NCI-H1048 (cell line): ENCODE results near the gene FAAP100.
"Not testable (repeated sequence)": the region's sequence is repeated elsewhere in the genome, so short reads cannot be mapped to it uniquely, and the experiment has no call there.

Experiments
- DNase-seq: peaks from one replicate; lab custom pipeline; 2025; lab: John Stamatoyannopoulos, UW

The FAAP100 gene, protein sequence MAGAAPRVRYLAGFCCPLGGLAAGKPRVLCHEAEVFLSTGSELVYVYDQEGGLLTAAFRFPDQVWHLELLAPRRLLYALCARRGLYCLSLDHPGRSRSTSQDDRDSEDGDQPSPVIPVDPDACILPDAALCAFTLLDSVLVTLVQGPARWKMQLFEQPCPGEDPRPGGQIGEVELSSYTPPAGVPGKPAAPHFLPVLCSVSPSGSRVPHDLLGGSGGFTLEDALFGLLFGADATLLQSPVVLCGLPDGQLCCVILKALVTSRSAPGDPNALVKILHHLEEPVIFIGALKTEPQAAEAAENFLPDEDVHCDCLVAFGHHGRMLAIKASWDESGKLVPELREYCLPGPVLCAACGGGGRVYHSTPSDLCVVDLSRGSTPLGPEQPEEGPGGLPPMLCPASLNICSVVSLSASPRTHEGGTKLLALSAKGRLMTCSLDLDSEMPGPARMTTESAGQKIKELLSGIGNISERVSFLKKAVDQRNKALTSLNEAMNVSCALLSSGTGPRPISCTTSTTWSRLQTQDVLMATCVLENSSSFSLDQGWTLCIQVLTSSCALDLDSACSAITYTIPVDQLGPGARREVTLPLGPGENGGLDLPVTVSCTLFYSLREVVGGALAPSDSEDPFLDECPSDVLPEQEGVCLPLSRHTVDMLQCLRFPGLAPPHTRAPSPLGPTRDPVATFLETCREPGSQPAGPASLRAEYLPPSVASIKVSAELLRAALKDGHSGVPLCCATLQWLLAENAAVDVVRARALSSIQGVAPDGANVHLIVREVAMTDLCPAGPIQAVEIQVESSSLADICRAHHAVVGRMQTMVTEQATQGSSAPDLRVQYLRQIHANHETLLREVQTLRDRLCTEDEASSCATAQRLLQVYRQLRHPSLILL

GRCh38 chr17:81552244-81553017 lies at the start of gene FAAP100:
FAAP100 (minus strand) TSS chr17:81552353; CDS start chr17:81552330, 23 bp downstream.
- peak; percentile 47 for DNase-seq

DNA sequence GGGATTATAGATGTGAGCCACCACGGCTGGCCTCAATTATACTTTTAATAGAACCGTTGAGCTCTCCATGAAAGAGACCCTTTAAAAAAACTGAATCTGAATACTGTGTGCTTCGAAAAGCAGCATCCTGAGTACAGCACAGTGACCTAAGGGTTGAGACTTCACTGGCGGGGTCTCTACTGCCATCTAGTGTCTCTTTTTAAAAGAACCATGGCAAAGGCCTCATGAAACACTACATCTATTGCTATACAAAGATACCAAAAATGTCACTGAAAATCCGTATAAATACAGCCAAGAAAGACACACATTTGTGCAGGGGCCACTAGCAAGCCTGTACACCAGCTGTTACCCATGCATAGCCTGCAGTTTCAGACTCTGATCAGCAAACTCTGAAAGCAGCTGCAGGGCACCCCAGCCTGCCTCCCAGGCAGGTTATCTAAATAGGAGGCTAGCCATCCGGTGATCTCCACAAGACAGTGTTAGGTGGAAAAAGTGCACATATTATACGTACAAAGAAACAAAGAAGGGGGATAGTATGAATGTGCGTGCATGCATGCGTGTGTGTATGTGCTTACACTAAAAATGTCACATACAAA lies 49.5 kb upstream of the FAAP100 start:
- no peak for DNase-seq

- DNase-seq, result no peak
Observed at GRCh38 chr17:81599719-81600486, 47.8 kb upstream of the FAAP100 start.

DNA sequence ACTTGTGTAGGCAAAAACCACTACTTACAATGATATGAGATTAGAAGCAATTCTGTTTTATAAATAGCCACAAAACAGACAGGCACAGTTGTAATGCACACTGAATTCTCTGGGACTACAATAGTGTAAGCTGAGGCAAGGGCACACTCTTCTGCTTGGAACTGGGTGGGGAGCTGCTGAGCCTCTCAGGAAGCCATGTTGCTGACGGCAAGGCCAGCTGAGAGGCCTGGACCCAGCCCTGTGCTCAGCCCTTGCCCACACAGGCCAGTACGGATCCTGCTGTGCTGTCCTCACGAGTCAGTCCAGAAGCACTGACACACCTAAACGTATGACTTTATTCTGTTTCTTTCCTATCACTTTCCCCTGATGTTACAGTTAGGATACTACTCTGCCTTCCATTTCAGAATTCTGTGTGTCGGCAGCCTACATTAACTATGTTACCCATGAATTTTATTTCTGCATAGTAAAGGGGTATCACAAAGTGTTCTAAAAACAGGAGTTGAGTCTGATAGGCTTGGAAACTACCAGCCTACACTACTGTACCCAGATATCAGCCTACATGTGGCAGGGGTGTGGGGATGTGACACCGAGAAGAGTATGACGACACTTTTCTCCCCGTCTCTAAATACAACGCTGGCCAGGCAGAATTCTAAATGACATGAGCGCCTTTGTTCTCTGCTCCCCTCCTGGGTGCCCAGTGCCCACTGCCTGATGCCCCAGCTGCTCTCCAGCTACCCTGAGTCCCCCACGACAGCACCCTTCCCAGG lies 41.1 kb upstream of the FAAP100 start:
- no peak for DNase-seq

GRCh38 chr17:81591971-81592370 lies 39.8 kb upstream of the FAAP100 start:
- no peak for DNase-seq

GRCh38 chr17:81590121-81590520 lies 38.0 kb upstream of the FAAP100 start:
- DNase-seq, result no peak

DNA sequence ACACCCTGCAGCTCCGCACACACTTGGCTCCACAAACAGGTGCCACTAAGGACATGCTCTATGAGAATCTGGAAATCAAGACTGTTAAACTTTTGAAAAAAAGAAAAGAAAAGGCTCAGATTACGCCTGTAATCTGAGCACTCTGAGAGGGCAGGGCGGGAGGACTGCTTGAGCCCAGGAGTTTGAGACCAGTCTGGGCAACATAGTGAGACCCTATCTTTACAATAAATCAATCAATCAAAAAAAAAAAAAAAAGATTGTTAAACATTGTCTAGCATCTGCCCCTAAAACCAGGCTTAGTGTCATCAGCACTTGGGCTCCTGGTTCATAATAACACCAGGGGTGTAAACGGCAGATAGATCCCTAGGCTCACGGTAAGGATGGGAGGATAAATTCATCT lies 37.5 kb upstream of the FAAP100 start:
- DNase-seq, result no peak

GRCh38 chr17:81586096-81586495 lies 33.9 kb upstream of the FAAP100 start:
- no peak for DNase-seq

DNA sequence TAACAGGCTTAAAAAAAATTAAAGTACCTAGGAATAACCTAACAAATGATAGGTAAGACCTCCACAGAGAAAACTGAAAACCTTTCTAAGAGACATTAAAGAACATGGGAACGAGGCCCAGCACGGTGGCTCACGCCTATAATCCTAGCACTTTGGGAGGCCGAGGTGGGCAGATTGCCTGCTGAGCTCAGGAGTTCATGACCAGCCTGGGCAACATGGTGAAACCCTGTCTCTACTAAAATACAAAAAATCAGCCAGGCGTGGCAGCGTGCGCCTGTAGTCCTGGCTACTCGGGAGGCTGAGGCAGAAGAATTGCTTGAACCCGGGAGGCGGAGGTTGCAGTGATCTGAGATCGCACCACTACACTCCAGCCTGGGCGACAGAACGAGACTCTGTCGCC lies 32.6 kb upstream of the FAAP100 start:
- DNase-seq, result not testable (repeated sequence)

DNA sequence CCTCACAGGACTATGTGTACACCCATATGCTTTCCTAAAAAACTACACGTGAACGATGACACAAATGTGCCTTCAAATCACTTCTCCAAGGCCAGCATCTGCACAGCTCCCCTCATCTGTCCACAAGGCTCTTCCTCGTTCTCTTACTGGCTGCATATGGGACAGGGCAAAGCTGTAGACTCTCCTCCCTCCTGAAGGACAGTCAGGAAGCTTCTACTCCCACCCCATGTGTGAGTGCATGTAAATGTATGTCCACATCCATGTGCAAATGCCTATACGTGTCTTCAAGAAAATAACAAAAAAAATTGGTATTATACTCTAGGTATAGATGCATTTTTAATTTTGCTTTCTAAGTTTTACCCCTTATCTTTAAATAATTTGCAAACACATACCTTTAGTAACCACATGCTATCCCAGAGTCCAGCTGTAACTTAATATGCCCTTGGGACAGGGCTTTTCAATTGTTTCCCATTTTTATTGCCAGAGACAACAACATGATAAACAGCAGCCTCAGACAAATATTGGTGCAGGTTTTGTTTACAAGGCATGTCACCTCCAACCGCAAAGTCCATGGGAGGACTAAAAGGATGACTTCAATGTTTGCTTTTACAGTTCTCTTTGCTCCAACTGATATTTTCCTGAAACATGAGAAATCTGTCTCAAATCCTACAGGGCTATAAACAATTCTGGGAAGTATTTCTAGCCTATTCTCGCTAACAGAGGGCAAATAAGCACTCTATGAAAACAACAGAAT lies 31.6 kb upstream of the FAAP100 start:
- no peak for DNase-seq

GRCh38 chr17:81582749-81583148 lies 30.6 kb upstream of the FAAP100 start:
- DNase-seq, result no peak

- DNase-seq, result no peak
Observed at GRCh38 chr17:81582341-81582740, 30.2 kb upstream of the FAAP100 start.

- DNase-seq, result no peak
Observed at GRCh38 chr17:81581758-81582157, 29.6 kb upstream of the FAAP100 start.

- no peak for DNase-seq
Observed at GRCh38 chr17:81580481-81580880, 28.3 kb upstream of the FAAP100 start.

DNA sequence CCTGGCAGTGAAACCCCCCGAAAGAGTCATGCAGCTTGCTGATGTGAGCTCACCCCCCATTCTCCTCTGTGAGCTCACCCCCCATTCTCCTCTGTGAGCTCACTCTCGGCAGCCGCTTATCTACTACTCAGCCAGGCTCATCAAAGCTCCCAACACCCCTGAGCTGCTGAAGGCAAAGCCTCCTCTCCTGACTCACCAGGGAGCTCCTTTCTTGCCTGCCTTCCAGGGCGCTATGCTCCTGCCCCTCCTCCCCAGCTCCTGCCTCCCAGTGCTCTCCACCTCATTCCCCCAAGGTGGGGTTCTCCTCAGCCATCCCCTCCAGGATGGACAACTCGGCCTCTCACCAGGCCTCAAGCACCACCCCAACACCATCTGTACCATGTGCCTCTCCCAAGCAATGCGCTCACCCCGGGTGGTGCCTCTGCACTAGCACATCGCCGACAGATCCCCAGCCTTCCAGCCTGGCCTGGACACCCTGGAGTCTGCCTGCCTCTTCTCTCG lies 27.7 kb upstream of the FAAP100 start:
- DNase-seq, result no peak

DNA sequence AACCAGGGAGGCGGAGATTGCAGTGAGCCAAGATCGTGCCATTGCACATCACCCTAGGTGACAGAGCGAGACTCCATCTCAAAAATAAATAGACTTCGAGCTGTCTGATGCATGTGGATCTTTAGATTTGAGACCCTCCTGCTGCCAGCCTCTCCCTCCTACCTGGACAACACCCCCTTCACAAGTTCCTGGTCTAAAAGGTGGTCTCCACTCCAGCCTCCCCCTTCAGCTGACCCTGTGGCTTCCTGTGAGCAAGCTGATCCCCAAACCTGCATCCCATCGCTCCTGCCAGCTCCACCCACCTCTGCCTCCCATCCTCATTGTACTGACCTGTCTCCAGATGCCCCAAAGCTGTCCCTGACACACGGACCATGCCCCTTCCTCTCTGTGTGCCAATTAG lies 27.1 kb upstream of the FAAP100 start:
- DNase-seq, result no peak

DNA sequence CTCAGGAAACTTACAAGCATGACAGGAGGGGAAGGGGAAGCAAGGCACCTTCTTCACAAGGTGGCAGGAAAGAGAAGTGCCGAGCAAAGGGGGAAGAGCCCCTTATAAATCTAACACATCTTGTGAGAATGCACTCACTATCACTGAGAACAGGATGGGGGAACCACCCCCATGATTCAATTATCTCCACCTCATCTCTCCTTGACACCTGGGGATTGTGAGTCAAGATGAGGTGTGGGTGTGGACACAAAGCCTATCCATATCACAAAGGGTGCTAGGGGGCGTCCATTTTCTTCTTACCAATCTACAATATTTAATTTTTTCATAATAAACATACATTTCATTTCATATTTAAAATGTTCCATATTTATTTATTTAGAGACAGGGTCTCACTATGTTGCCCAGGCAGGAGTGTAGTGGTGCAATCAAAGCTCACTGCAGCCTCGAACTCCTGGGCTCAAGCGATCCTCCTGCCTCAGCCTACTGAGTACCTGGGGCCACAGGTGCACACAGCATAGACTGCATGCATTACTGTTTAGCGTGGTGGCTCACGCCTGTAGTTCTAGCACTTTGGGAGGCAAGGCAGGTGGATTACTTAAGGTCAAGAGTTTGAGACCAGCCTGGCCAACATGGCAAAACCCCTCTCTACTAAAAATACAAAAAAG lies 26.5 kb upstream of the FAAP100 start:
- DNase-seq, result no peak

DNA sequence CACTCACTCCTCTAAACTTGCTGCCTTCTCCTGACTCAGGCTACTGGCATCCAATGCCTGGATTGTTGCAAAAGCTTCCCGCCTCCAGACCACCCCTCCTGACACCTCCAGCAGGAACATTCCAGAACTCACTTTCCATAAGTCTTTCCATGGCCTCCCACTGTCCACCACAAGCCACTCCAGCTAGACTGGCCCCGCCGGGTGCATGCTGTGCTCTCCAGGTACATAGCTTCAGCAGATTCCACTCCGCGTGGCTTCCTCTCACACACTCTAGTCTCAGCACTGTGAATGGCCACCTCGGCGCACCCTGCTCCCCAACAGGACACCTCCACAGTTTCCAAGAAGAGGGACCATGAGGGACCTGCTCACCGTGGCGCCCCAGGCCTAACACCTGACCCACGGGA lies 25.9 kb upstream of the FAAP100 start:
- DNase-seq, result no peak
